Muscle layer of duodenum (tissue), 2 donors: ENCODE results near the gene SLC25A42.

Experiments
- H3K27ac ChIP-seq: one replicate; pipeline ENCODE4 v1.7.0; 2013; ENCODE audit warnings: mild to moderate bottlenecking, low read length
- H3K27me3 ChIP-seq: one replicate; pipeline ENCODE4 v1.7.0; 2013; ENCODE audit warnings: low read depth, mild to moderate bottlenecking, control low read depth, low read length
- H3K36me3 ChIP-seq, 2 donors: one replicate each; pipeline ENCODE4 v1.7.0; 2013; ENCODE audit warnings: low read length in 2 of 2, control low read depth in 1 of 2, mild to moderate bottlenecking in 1 of 2; ENCODE audit not compliant: insufficient read depth in 2 of 2, control insufficient read depth in 1 of 2
- H3K4me1 ChIP-seq, 2 donors: one replicate each; pipeline ENCODE4 v1.7.0; 2013; ENCODE audit warnings: low read length in 2 of 2, mild to moderate bottlenecking in 2 of 2, control low read depth in 1 of 2, moderate library complexity in 1 of 2; ENCODE audit not compliant: insufficient read depth in 2 of 2, control insufficient read depth in 1 of 2
- H3K4me3 ChIP-seq, 2 donors: one replicate each; pipeline ENCODE4 v1.7.0; 2013; ENCODE audit warnings: low read length in 2 of 2, low read depth in 1 of 2, mild to moderate bottlenecking in 1 of 2
- H3K9me3 ChIP-seq, 2 donors: one replicate each; pipeline ENCODE4 v1.7.0; 2013; ENCODE audit warnings: low read length in 2 of 2, control low read depth in 1 of 2, mild to moderate bottlenecking in 1 of 2; ENCODE audit not compliant: control insufficient read depth in 1 of 2
- donor health status: healthy.

SLC25A42 gene

DNA sequence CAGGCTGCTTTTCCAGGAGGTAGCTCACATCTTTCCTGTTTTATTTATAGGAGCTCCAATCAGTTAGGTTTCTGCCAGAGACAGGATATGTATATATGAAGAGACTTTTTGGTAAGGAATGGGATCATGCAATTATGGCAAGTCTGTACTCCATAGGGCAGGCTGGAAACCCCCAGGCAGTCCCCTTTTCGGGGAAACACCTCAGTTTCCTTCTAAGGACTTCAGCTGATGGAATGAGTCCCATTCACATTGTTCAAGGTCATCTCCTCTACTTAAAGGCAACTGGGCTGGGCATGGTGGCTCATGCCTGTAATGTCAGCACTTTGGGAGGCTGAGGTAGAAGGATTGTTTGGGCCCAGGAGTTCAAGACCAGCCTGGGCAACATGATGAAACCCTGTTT, 10.9 kb upstream of the SLC25A42 start:
- H3K4me1 ChIP-seq = no peaks in the 10 kb centered on the region
- no peaks in the 10 kb centered on the region for H3K27me3 ChIP-seq
- no peaks in the 10 kb centered on the region for H3K9me3 ChIP-seq
- peaks cover 27 to 65% of the 10 kb centered on the region in 2 donors for H3K36me3 ChIP-seq
- H3K27ac ChIP-seq = no peak overlapping the region
- H3K4me3 ChIP-seq = no peak overlapping the region

DNA sequence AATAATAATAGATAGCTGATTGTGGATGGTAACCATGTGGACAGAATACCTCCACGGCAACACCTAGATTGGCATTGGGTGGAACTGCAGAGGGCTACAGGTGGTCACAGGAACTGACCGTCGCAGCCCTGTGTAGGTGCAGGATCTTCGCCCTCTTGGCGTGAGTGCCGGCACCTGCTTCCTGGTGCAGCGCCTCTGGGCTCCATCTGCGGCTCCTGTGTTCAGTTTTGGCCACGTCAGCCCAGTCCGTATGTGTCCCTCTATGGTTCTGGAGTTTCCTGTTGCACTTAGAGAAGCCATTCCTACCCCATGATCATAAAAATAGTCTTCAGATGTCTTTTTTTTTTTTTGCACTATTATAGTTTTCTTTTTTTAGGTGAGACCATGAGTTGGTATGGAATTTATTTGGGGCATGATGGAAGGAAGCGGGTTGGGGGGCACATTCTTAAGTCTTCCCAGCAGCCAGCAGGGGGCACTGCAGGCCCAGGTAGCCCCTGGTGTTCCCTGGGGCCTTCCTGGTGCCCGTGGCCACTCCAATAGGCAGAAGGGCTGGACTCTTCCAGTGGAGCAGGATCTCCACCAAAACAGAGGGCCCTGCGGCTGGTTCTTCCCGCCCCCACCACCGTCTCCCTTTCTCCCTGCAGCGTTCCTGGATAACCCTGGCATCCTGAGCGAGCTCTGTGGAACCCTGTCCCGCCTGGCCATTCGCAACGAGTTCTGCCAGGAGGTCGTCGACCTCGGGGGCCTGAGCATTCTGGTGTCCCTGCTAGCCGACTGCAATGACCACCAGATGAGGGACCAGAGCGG, 10.1 kb upstream of the SLC25A42 start:
- Histone ChIP-seq H3K27ac (no peak overlapping the region), H3K27me3 (no peaks in the 10 kb centered on the region), H3K36me3 (peaks cover 27 to 71% of the 10 kb centered on the region in 2 donors)

GRCh38 chr19:19054315-19054938, 9.4 kb upstream of the SLC25A42 start:
- H3K4me3 ChIP-seq = no peak overlapping the region
- no peak overlapping the region for H3K27ac ChIP-seq
- no peaks in the 10 kb centered on the region for H3K4me1 ChIP-seq
- H3K9me3 ChIP-seq = no peaks in the 10 kb centered on the region
- no peaks in the 10 kb centered on the region for H3K27me3 ChIP-seq
- peaks cover 27 to 69% of the 10 kb centered on the region in 2 donors for H3K36me3 ChIP-seq

More for the DNA sequence above, 10.1 kb upstream of the SLC25A42 start:
- no peaks in the 10 kb centered on the region for H3K9me3 ChIP-seq
- no peak overlapping the region for H3K4me3 ChIP-seq
- H3K4me1 ChIP-seq = no peaks in the 10 kb centered on the region

- H3K36me3 ChIP-seq = peaks cover 27 to 67% of the 10 kb centered on the region in 2 donors
Measured at GRCh38 chr19:19054939-19055440, 8.8 kb upstream of the SLC25A42 start.

GRCh38 chr19:19055701-19056100, 8.1 kb upstream of the SLC25A42 start:
- Histone ChIP-seq H3K27me3 (no peaks in the 10 kb centered on the region), H3K27ac (no peak overlapping the region), H3K36me3 (peaks cover 27 to 63% of the 10 kb centered on the region in 2 donors), H3K9me3 (no peaks in the 10 kb centered on the region), H3K4me3 (no peak overlapping the region), H3K4me1 (no peaks in the 10 kb centered on the region)

More at GRCh38 chr19:19054939-19055440, 8.8 kb upstream of the SLC25A42 start:
- H3K9me3 ChIP-seq = no peaks in the 10 kb centered on the region
- H3K4me3 ChIP-seq = no peak overlapping the region
- H3K27me3 ChIP-seq = no peaks in the 10 kb centered on the region
- H3K4me1 ChIP-seq = no peaks in the 10 kb centered on the region
- no peak overlapping the region for H3K27ac ChIP-seq

DNA sequence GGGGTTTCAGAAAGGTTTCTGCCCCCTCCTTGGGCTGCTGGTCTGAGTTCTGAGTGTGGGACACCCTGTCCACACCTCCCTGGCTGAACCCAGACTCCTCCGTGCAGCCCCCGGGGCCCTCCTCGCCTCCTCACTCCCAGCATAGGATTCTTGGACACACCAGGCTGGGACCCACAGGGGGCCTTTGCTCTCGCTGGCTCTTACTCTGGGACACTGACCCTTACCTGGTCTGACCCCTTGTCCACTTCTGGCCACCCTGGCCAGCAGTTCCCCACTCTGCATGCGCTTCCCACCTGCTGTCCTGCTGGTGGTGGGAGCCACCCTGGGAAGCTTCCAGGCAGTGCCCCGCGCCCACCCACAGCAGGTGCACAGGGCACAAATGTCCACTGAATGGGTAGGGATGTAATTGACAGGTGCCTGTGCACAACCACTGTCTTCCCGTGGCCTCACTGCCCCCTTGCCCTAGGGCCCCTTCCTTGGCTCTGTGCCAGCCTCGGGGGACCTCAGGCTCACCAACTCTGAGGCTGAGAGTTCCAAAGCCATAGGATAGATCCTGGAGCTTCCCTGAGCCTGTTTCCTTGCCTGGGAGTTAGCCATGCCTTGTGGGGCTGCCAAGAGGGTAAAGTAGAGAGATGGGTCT, 7.0 kb upstream of the SLC25A42 start:
- Histone ChIP-seq H3K27me3 (no peaks in the 10 kb centered on the region), H3K4me1 (no peaks in the 10 kb centered on the region), H3K4me3 (no peak overlapping the region), H3K9me3 (no peaks in the 10 kb centered on the region), H3K27ac (no peak overlapping the region), H3K36me3 (peaks cover 24 to 54% of the 10 kb centered on the region in 2 donors)

DNA sequence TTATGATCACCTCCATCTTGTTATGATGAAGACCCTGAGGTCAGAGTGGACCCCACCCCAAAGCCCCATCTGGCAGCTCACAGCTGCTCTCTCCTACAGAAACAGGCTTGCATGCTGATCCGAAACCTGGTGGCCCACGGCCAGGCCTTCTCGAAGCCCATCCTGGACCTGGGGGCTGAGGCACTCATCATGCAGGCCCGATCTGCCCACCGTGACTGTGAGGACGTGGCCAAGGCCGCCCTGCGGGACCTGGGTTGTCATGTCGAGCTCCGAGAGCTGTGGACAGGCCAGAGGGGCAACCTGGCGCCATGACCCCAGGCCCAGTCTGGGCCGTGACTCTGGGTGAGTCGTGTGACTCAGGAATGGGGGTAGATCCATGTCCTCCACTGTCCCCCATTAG, 6.5 kb upstream of the SLC25A42 start:
- peaks cover 18 to 49% of the 10 kb centered on the region in 2 donors for H3K36me3 ChIP-seq
- no peaks in the 10 kb centered on the region for H3K4me1 ChIP-seq
- no peaks in the 10 kb centered on the region for H3K27me3 ChIP-seq
- no peaks in the 10 kb centered on the region for H3K9me3 ChIP-seq
- H3K27ac ChIP-seq = no peak overlapping the region
- H3K4me3 ChIP-seq = no peak overlapping the region

DNA sequence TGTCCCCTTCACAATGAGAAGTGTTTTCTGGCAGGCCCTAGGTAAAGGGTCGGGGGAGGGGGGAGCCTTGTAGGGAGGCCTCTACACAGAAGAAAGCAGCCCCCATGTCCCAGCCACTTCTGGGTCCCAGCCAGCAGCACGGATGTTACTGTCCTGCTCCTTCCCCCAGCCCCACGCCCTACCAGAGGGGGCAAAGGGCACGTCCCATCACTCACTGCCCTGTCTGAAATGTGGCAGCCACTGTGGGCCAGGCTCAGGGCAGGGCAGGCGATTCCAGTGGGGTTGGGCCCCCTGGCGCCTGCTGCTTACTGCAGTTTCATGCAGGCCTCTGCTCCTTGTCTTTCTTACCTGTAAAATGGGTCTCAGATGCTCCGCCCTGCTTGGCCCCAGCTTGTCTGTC, 6.1 kb upstream of the SLC25A42 start:
- Histone ChIP-seq H3K36me3 (peaks cover 18 to 45% of the 10 kb centered on the region in 2 donors), H3K4me3 (no peak overlapping the region), H3K9me3 (no peaks in the 10 kb centered on the region), H3K4me1 (peaks cover 0 to under 1% of the 10 kb centered on the region in 2 donors), H3K27me3 (no peaks in the 10 kb centered on the region), H3K27ac (no peak overlapping the region)

- Histone ChIP-seq H3K4me1 (peaks cover 0 to 7% of the 10 kb centered on the region in 2 donors), H3K4me3 (no peak overlapping the region), H3K27ac (no peak overlapping the region), H3K9me3 (no peaks in the 10 kb centered on the region), H3K27me3 (no peaks in the 10 kb centered on the region), H3K36me3 (peaks cover 18 to 42% of the 10 kb centered on the region in 2 donors)
Measured at GRCh38 chr19:19059018-19059836, 4.6 kb upstream of the SLC25A42 start.

GRCh38 chr19:19059837-19060611, 3.8 kb upstream of the SLC25A42 start:
- H3K36me3 ChIP-seq = peaks cover 10 to 34% of the 10 kb centered on the region in 2 donors
- peaks cover 6 to 15% of the 10 kb centered on the region in 2 donors for H3K4me1 ChIP-seq
- H3K27ac ChIP-seq = no peak overlapping the region
- H3K27me3 ChIP-seq = no peaks in the 10 kb centered on the region
- no peaks in the 10 kb centered on the region for H3K9me3 ChIP-seq
- H3K4me3 ChIP-seq = no peak overlapping the region
